HPDE6-E6E7 (cell line): ENCODE data around the gene TACC3.
"Not testable (repeated sequence)": the region's sequence is repeated elsewhere in the genome, so short reads cannot be mapped to it uniquely, and the experiment has no call there.

Source experiments
- DNase-seq: peaks from one replicate; pipeline ENCODE4 v3.0.0; 2011; ENCODE audit warnings: missing footprints; ENCODE audit errors: extremely low spot score

TACC3 gene

DNA sequence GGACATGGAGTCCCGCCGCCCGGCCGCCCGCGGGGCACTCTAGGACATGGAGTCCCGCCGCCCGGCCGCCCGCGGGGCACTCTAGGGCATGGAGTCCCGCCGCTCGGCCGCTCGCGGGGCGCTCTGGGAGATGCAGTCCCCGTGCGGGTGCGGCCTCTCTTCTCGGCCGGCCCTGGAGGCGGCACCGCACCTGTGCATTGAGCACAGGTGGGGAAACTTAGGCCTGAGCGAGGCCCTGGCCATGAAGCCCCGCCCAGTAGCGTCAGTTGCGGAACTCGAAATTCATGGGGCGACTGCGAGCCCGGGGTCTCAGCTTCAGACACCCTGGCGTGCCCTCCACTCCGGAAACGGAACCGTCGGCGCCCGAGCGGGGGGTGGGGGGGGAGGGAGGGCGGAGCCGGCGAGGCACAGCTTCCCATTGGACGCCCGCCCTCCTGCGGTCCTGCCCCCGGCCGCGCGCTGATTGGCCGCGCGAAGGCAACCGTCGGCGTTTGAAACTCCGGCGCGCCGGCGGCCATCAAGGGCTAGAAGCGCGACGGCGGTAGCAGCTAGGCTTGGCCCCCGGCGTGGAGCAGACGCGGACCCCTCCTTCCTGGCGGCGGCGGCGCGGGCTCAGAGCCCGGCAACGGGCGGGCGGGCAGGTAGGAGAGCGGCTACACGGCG lies at the start of gene TACC3, which contains the start of gene TMEM129:
TSS of gene TACC3 (plus strand) at position 519 of the 663 bp plus-strand sequence. CDS start 1,901 bp downstream, outside the sequence.
TSS of gene TMEM129 (minus strand) at position 321 of the 663 bp plus-strand sequence. CDS start 486 bp downstream, outside the sequence.
- peak; percentile 93 for DNase-seq

DNA sequence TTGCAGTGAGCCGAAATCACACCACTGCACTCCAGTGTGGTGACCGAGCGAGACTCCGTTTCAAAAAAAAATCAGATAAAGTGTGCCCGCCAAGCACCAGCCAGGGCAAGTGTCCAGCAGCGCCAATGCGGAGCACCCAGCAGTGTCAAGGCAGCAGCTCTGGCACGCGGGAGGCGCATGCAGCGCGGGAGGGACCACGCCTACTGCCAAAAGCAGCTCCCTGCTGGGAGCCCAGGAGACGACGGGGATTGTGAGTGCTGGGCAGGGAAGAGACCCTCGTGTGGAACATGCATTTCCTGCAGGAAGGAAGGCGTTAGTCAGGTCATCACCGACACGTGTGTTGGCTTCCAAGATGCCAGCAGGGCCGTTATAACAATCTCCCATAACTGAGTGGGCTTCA lies 47.6 kb upstream of the TACC3 start:
- no peak for DNase-seq

DNA sequence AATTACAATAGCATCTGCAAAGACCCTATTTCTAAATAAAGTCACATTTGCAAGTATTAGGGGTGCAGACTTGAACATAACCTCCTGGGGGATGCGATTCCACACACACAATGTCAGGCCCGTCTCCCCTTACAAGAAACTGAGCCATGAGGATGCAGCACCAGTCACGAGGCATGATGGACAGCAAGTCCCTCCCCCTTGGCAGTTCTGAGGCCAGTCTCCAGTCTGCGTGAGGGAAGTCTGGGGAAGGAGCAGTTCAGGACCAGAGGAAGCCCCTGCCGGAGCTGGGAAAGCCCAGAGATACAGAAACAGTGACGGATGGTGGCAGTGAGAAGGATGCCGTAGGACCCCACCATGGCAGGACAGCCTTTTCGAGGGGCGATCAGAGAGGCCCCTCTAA lies 46.6 kb upstream of the TACC3 start:
- no peak for DNase-seq

GRCh38 chr4:1675136-1675801 lies 46.1 kb upstream of the TACC3 start:
- DNase-seq: no peak

GRCh38 chr4:1675802-1676137 lies 45.6 kb upstream of the TACC3 start:
- DNase-seq: no peak

DNA sequence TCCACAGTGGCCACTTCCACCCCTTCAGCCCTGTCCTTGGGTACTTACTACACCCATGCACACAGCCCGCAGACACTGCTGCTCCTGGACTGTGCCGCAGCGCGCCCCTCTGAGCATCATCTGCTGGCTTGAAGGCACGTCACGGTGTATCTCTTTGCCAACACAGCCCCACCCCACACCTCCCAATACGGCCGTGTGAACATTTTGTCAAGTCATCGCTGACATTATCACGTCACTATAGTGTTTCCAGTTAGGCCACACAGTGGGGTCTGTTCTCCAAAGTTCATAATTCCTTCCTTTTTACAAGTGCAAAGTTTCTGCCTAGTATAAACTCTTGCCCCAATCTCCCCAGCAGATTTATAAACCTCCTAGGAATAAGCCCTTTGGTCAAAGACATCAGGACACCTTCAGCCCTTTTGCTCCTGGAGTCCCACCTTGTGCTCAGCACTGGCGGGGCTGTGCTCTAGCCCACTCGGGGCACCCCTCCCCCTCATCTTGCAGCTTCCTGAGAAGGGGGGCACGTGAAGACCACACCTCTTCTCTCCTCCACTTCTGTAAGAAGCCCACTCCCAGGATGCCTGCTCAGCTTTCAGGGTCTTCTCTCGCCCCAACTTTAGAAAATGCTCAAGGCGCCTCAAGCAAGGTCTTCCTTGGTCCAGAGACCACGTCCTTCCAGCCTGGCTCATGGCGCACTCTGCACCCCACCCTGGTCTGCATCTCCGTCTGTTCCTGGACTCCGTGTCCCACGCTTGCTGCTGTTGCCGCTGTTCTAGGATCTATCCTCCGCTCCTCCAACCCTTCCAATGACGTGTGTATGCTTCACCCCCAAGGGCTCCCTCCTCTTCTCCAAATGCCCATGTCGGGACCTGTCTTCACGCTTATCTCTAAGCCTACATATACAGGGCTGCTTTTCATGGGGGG lies 44.5 kb upstream of the TACC3 start:
- DNase-seq: no peak

GRCh38 chr4:1678244-1678643 lies 43.1 kb upstream of the TACC3 start:
- no peak for DNase-seq

DNA sequence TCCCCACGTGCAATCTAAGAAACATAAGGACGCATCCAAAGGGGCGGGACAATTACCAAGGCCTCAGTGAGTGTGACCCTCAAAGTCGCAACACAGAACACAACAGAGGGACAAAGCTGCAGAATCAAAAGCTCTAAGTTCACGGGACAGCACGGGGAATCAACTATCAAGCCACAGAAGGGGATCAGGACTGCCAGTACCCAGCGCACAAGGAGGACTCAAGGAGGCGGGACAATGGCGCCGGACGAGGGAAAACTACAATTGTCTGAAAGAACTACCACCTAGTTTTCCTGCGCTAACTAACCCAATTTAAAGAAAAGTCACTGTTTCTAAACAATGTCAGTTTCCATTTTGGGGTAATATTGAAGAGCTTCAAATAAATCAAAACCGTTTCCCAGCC lies 38.5 kb upstream of the TACC3 start:
- DNase-seq: no peak

DNA sequence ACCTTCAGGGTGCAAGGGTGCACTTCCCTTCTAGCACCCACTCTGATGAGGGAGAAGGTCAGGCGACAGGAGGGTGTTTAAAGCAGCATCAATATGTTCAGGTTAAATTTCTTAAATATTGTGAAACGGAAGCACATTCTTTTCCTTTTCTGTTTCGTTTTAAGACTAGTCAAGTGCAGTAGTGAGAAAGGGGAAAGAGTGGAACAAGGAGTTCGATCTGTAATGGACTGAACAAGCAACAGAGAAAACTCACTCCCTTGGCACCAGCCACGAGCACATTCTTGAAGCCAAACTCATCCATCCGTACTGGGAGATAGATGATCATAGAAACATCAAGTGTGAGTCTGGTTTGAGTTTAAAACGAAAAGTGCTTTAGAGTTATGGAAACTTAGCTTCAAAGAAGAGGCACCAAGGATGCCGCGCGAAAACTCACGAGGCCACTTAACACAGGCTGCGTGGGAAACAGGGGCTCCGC lies 38.0 kb upstream of the TACC3 start:
- peak; percentile 25 for DNase-seq

GRCh38 chr4:1683736-1684505 lies 37.4 kb upstream of the TACC3 start, which contains the start of gene FAM53A:
Gene FAM53A (minus strand): TSS chr4:1684313. CDS start chr4:1668741, 15,572 bp downstream.
- DNase-seq: peak; percentile 64

DNA sequence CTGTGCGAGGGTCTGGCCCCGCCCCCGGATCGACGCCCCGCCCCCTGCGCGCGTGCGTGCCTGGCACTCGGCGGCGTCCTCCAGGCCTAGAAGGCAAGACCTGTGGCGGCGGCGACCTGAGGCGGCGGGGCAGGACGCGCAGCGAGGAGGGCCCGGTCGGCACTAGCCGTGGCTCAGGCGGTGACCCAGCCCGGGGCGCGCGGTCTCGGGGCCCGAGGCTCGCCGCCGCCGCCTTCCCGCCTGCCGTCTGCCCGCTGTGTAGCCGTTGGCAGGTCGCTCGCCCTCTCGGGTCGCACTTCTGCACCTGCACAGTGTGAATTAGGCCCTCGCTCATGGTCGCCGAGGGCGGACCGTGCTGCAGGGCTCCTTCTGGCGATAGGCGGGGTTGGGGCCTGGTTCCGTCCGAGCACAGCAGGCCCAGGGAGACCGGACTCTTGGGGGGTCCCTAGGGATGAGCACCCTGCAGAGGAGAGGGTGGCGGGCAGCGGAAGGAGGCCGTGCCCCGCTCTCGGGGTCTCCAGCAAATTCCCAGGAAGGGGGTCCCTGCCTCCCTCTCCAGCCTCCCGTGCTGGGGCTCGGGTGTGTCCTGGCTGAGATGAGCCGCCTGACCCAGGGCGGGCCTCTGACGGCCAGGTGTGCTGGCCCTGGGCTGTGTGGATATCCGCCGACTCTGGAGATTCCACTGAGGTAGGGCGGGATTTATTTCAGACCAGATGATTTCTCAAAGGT lies 36.7 kb upstream of the TACC3 start:
- no peak for DNase-seq

- no peak for DNase-seq
These were observed 35.8 kb upstream of the TACC3 start for GRCh38 chr4:1685235-1686150.

- no peak for DNase-seq
These were observed 34.8 kb upstream of the TACC3 start for GRCh38 chr4:1686440-1687036.

- DNase-seq: no peak
These were observed 30.6 kb upstream of the TACC3 start for GRCh38 chr4:1690698-1691097.

- no peak for DNase-seq
These were observed 29.5 kb upstream of the TACC3 start for GRCh38 chr4:1691737-1692373.

GRCh38 chr4:1693131-1693896 lies 28.0 kb upstream of the TACC3 start:
- DNase-seq: peak; percentile 58

GRCh38 chr4:1695913-1696312 lies 25.4 kb upstream of the TACC3 start:
- DNase-seq: no peak

GRCh38 chr4:1701671-1702070 lies 19.6 kb upstream of the TACC3 start:
- DNase-seq: not testable (repeated sequence)
